Suprapubic skin (tissue), 2 donors: ENCODE results near the gene EVX1.

Source experiments
- EP300 ChIP-seq: sonication (generic); formaldehyde crosslinking; IDR thresholded peaks from one replicate; pipeline ENCODE4 v1.6.1; 2017; ENCODE audit warnings: antibody characterized with exemption
- POLR2A ChIP-seq, 2 donors: fragments of 450-650 bp; IDR thresholded peaks; one replicate each; pipeline ENCODE4 v1.6.1; 2017; ENCODE audit warnings: antibody characterized with exemption in 2 of 2, mild to moderate bottlenecking in 2 of 2, moderate library complexity in 2 of 2

DNA sequence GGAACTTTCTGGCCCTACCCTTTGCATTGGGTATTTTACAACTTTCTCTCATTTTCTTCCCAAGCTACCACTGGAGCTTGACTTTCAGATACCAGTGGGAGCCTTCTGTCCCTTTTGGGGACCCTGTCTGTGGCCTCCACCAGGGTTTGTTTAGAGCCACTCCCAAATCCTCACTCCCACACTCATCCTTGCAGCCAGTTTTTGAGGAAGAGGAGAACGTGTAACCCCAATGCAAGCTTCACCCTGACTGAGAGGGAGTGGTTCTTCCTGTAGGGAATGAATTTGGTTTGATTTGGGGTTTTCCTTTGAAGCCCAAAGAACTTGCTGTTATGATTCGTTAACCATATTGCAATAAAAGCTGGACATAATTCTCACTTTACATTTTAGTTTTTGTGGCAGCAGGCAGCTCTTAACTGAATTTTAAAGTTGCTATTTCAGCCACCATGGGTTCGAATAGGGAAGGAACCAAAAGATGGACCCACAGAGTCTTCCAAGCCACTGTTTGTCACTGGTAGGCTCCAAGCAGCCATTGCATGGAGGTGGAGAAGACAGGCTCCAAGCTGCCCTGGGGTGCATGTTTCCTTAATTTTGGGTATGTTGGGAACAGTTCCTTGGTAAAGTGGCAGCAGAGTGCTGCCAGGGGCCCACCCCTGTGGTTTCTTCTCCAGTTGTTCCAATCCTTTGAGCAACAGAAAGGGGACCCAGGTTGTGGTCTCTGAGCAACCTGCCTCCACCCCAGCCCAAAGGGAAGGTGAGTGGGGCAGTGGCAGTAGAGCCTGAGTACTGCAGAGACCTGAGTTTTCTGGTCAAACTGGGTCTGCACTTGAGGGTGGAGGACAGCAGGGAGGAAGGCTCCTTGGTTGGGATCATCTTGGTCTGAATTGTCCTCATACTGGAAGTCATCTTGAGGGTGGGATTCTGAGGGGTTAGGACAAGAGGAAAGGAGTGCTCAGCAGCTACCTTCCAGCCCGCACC lies 5.1 kb downstream of the EVX1 start:
- TF ChIP-seq POLR2A (IDR thresholded peaks at IDR 0.05) (no peak), EP300 (no peak)
